K562 (cell line): Measurements from ENCODE around the gene ANKS1A. TPM values are rescaled to one million over a fixed set of nuclear protein-coding genes. Genes with fewer than 3 reads are reported as not detected.
A peak's percentile ranks its signal among the peaks of the same experiment; 100 is the strongest.

Experiments used
- CBFA2T3 ChIP-seq: fragments of 450-650 bp; IDR thresholded peaks from 2 replicates; pipeline ENCODE4 v1.6.1; 2017
- EP300 ChIP-seq: IDR thresholded peaks from 2 replicates; pipeline ENCODE4 v1.6.1; 2012; ENCODE audit warnings: low read length, improper control_type of control experiment
- HMG20B ChIP-seq: fragments of 250-450 bp; sonication (Bioruptor Pico); IDR thresholded peaks from 2 replicates; pipeline ENCODE4 v1.5.0; 2021; ENCODE audit warnings: mild to moderate bottlenecking
- HNRNPLL ChIP-seq: fragments of 200-400 bp; formaldehyde crosslinking; IDR thresholded peaks from 2 replicates; pipeline ENCODE4 v1.6.1; 2017; ENCODE audit warnings: low read length, low read depth, mild to moderate bottlenecking; ENCODE audit not compliant: poor library complexity, severe bottlenecking
- ILK ChIP-seq: fragments of 450-650 bp; IDR thresholded peaks from 2 replicates; pipeline ENCODE4 v1.6.1; 2016; ENCODE audit warnings: missing genetic modification characterization, low read depth, mild to moderate bottlenecking, missing compliant biosample characterization, moderate library complexity, borderline replicate concordance
- KLF6 ChIP-seq: fragments of 250-450 bp; sonication (Bioruptor Pico); IDR thresholded peaks from 2 replicates; pipeline ENCODE4 v1.4.0; 2020; ENCODE audit warnings: mild to moderate bottlenecking, moderate library complexity, borderline replicate concordance
- POLR2A ChIP-seq: fragments of 450-650 bp; conservative IDR thresholded peaks from 2 replicates; pipeline ENCODE4 v1.6.1; 2016
- SOX6 ChIP-seq: fragments of 450-650 bp; IDR thresholded peaks from 2 replicates; pipeline ENCODE4 v1.6.1; 2014; ENCODE audit warnings: mild to moderate bottlenecking
- TEAD1 ChIP-seq, 2 experiments: fragments of 450-650 bp in 1 of 2; sonication (generic) in 1 of 2; formaldehyde crosslinking; IDR thresholded peaks; 2 replicates each; pipeline versions ENCODE4 v1.4.0 to v1.8.0; 2020 to 2022; ENCODE audit warnings: mild to moderate bottlenecking in 2 of 2, missing genetic modification reagents in 1 of 2
- THRA ChIP-seq: fragments of 450-650 bp; IDR thresholded peaks from 2 replicates; pipeline ENCODE4 v1.6.1; 2017; ENCODE audit warnings: mild to moderate bottlenecking, moderate library complexity
- ZBTB43 ChIP-seq: sonication (generic); formaldehyde crosslinking; IDR thresholded peaks from 2 replicates; pipeline ENCODE4 v1.8.0; 2023; ENCODE audit warnings: mild to moderate bottlenecking, missing genetic modification reagents
- ZNF24 ChIP-seq: fragments of 450-650 bp; IDR thresholded peaks from 2 replicates; pipeline ENCODE4 v1.6.1; 2016
- ZNF280B ChIP-seq: fragments of 250-450 bp; sonication (Bioruptor Pico); IDR thresholded peaks from 2 replicates; pipeline ENCODE4 v1.5.1; 2021; ENCODE audit warnings: mild to moderate bottlenecking
- ZNF655 ChIP-seq: fragments of 250-450 bp; sonication (Bioruptor Pico); IDR thresholded peaks from 2 replicates; pipeline ENCODE4 v1.5.0; 2021
- ZNF707 ChIP-seq: fragments of 250-450 bp; sonication (Bioruptor Pico); conservative IDR thresholded peaks from 2 replicates; pipeline ENCODE4 v1.8.0; 2022; ENCODE audit warnings: inconsistent platforms, mild to moderate bottlenecking, moderate library complexity
- ZNF766 ChIP-seq: fragments of 200-800 bp; sonication (Bioruptor generic); conservative IDR thresholded peaks from 2 replicates; pipeline ENCODE4 v1.6.1; 2016; ENCODE audit warnings: missing genetic modification characterization, missing compliant biosample characterization
- polyA plus RNA-seq, 8 experiments: library from polyadenylated mRNA; depleted of rRNA in 4 of 8; stranded (reverse) in 5 of 8; unstranded in 3 of 8; fragments of >200 nt; fragmentation: Nextera tagmentation in 2 of 8; fragmentation: Illumina TruSeq in 1 of 8; extraction: Ambion mirVana in 2 of 8; extraction: Trizol in 1 of 8; gene quantifications; 2 replicates each; pipeline versions ENCODE4 v1.2.1 to v1.2.3, GENCODE V29; 2011 to 2014; ENCODE audit warnings: inconsistent platforms in 1 of 8, missing spikeins in 1 of 8
- total RNA-seq, 7 experiments: library from RNA; depleted of rRNA in 6 of 7; stranded (reverse); fragments of >200 nt in 6 of 7; fragmentation: Illumina TruSeq in 2 of 7; extraction: Trizol in 2 of 7; gene quantifications; 2 replicates each; pipeline versions ENCODE4 v1.2.1 to v1.2.3, GENCODE V29; 2011 to 2021; ENCODE audit warnings: low replicate concordance in 1 of 7
- TF ChIP-seq, protein P1 (sequence below): fragments of 250-450 bp; sonication (Bioruptor Pico); IDR thresholded peaks from 2 replicates; pipeline ENCODE4 v1.8.0; 2021; ENCODE audit warnings: moderate library complexity, mild to moderate bottlenecking, inconsistent platforms

The ANKS1A gene
- total and polyA plus RNA-seq, 9 of the 15 experiments (the other 6 are each of a cell fraction or from before 2014, with no cell fraction given), result 1.1 to 13.8 (median 5.3) TPM

- no peak for TF ChIP-seq ZNF280B (CRISPR knock-in tag)
- TF ChIP-seq HMG20B (CRISPR knock-in tag), result no peak
- no peak for TF ChIP-seq ZNF655
- TF ChIP-seq KLF6, result no peak
- TF ChIP-seq SOX6, result peak; percentile 100
- TF ChIP-seq ILK, result no peak
- TF ChIP-seq TEAD1 (CRISPR knock-in tag; IDR thresholded peaks at IDR 0.05), result peak; percentile 88 to 98; a peak in 3 of 4 replicates
- TF ChIP-seq ZNF766 (CRISPR knock-in tag), result peak; percentile 89; the same call in 1 of the 2 replicates
- TF ChIP-seq EP300, result peak; percentile 91
- no peak for TF ChIP-seq HNRNPLL
- no peak for TF ChIP-seq ZNF707 (CRISPR knock-in tag)
- no peak for TF ChIP-seq POLR2A
- TF ChIP-seq THRA, result no peak
- no peak for TF ChIP-seq ZBTB43 (CRISPR knock-in tag)
- TF ChIP-seq, protein P1, sequence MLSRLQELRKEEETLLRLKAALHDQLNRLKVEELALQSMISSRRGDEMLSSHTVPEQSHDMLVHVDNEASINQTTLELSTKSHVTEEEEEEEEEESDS (CRISPR knock-in tag), result no peak
- no peak for TF ChIP-seq ZNF24
- peak; percentile 98 for TF ChIP-seq CBFA2T3
Measured at GRCh38 chr6:34865107-34865506, 23.9 kb upstream of the ANKS1A start (continued).
